ENCODE results near the gene SPPL2C. TPM values are rescaled to one million over a fixed set of nuclear protein-coding genes. Genes with fewer than 3 reads are reported as not detected.

SPPL2C gene
- total and polyA plus RNA-seq, 2 donors, result not detected

DNA sequence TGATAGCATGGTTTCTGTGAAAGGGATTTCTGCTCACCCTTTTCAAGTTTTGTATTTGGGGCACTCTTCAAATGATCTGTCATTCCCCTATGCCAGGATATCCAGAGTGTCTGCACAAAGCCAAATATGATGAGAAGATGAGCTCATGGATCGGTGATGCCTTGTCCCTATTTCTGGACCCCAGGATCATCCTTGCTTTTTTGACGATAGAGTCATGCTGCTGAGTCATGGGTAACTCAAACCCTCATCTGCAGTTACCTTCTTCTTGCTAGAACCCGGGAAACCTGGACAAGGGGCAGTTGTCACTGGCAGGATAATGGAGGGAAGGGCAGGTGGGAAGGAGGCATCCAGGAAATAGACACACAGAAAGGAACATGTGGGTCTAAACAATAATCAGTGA is 31.9 kb downstream of the SPPL2C start:
- 83% methylated on average over 3 of the region's 3 CpGs for WGBS
- Histone ChIP-seq H3K4me3 (ENCODE audit: low read length in 2 of 2) (no peak overlapping the region), H3K27me3 (ENCODE audit: control insufficient read depth in 2 of 2, insufficient read depth in 1 of 2, low read length in 1 of 2) (no peaks in the 10 kb centered on the region), H3K36me3 (ENCODE audit: control insufficient read depth in 2 of 2, insufficient read depth in 2 of 2, low read length in 1 of 2) (no peaks in the 10 kb centered on the region), H3K4me1 (ENCODE audit: control insufficient read depth in 2 of 2, insufficient read depth in 2 of 2, low read length in 2 of 2) (peaks cover 0 to 4% of the 10 kb centered on the region in 2 donors), H3K27ac (ENCODE audit: low read depth in 1 of 2, low read length in 1 of 2) (no peak overlapping the region), H3K9me3 (ENCODE audit: control insufficient read depth in 2 of 2, insufficient read depth in 1 of 2, low read length in 1 of 2) (no peaks in the 10 kb centered on the region)
- DNase-seq (ENCODE audit: low read depth in 6 of 9, low spot score in 9 of 9), result no peak

- Histone ChIP-seq H3K4me3 (ENCODE audit: low read length in 2 of 2) (no peak overlapping the region), H3K27me3 (ENCODE audit: control insufficient read depth in 2 of 2, insufficient read depth in 1 of 2, low read length in 1 of 2) (no peaks in the 10 kb centered on the region), H3K27ac (ENCODE audit: low read depth in 1 of 2, low read length in 1 of 2) (no peak overlapping the region), H3K4me1 (ENCODE audit: control insufficient read depth in 2 of 2, insufficient read depth in 2 of 2, low read length in 2 of 2) (peaks cover 0 to 4% of the 10 kb centered on the region in 2 donors), H3K36me3 (ENCODE audit: control insufficient read depth in 2 of 2, insufficient read depth in 2 of 2, low read length in 1 of 2) (no peaks in the 10 kb centered on the region), H3K9me3 (ENCODE audit: control insufficient read depth in 2 of 2, insufficient read depth in 1 of 2, low read length in 1 of 2) (no peaks in the 10 kb centered on the region)
- WGBS, result 91% methylated on average over 1 of the region's 1 CpG
- DNase-seq (ENCODE audit: low read depth in 6 of 9, low spot score in 9 of 9), result no peak
Measured at GRCh38 chr17:45877467-45877866, 32.8 kb downstream of the SPPL2C start.

- Histone ChIP-seq H3K27ac (ENCODE audit: low read depth in 1 of 2, low read length in 1 of 2) (no peak overlapping the region), H3K4me3 (ENCODE audit: low read length in 2 of 2) (no peak overlapping the region), H3K27me3 (ENCODE audit: control insufficient read depth in 2 of 2, insufficient read depth in 1 of 2, low read length in 1 of 2) (no peaks in the 10 kb centered on the region), H3K9me3 (ENCODE audit: control insufficient read depth in 2 of 2, insufficient read depth in 1 of 2, low read length in 1 of 2) (no peaks in the 10 kb centered on the region), H3K4me1 (ENCODE audit: control insufficient read depth in 2 of 2, insufficient read depth in 2 of 2, low read length in 2 of 2) (no peaks in the 10 kb centered on the region), H3K36me3 (ENCODE audit: control insufficient read depth in 2 of 2, insufficient read depth in 2 of 2, low read length in 1 of 2) (no peaks in the 10 kb centered on the region)
- WGBS, result 95% methylated on average over 2 of the region's 2 CpGs
- no peak for DNase-seq (ENCODE audit: low read depth in 6 of 9, low spot score in 9 of 9)
Measured at GRCh38 chr17:45883063-45883462, 38.4 kb downstream of the SPPL2C start.

GRCh38 chr17:45886852-45887251 is 42.2 kb downstream of the SPPL2C start:
- Histone ChIP-seq H3K27ac (ENCODE audit: low read depth in 1 of 2, low read length in 1 of 2) (no peak overlapping the region), H3K4me3 (ENCODE audit: low read length in 2 of 2) (no peak overlapping the region), H3K4me1 (ENCODE audit: control insufficient read depth in 2 of 2, insufficient read depth in 2 of 2, low read length in 2 of 2) (no peaks in the 10 kb centered on the region), H3K9me3 (ENCODE audit: control insufficient read depth in 2 of 2, insufficient read depth in 1 of 2, low read length in 1 of 2) (no peaks in the 10 kb centered on the region), H3K36me3 (ENCODE audit: control insufficient read depth in 2 of 2, insufficient read depth in 2 of 2, low read length in 1 of 2) (no peaks in the 10 kb centered on the region), H3K27me3 (ENCODE audit: control insufficient read depth in 2 of 2, insufficient read depth in 1 of 2, low read length in 1 of 2) (peaks cover 3 to 13% of the 10 kb centered on the region in 2 donors)
- 95% methylated on average over 2 of the region's 2 CpGs for WGBS
- no peak for DNase-seq (ENCODE audit: low read depth in 6 of 9, low spot score in 9 of 9)

GRCh38 chr17:45888392-45888791 is 43.7 kb downstream of the SPPL2C start:
- H3K27ac ChIP-seq (ENCODE audit: low read depth in 1 of 2, low read length in 1 of 2), result no peak overlapping the region
- 65% methylated on average over 5 of the region's 5 CpGs for WGBS
- H3K4me3 ChIP-seq (ENCODE audit: low read length in 2 of 2), result no peak overlapping the region
- H3K4me1 ChIP-seq (ENCODE audit: control insufficient read depth in 2 of 2, insufficient read depth in 2 of 2, low read length in 2 of 2), result no peaks in the 10 kb centered on the region
- DNase-seq (ENCODE audit: low read depth in 6 of 9, low spot score in 9 of 9), result no peak
- no peaks in the 10 kb centered on the region for H3K36me3 ChIP-seq (ENCODE audit: control insufficient read depth in 2 of 2, insufficient read depth in 2 of 2, low read length in 1 of 2)
- H3K9me3 ChIP-seq (ENCODE audit: control insufficient read depth in 2 of 2, insufficient read depth in 1 of 2, low read length in 1 of 2), result no peaks in the 10 kb centered on the region
- H3K27me3 ChIP-seq (ENCODE audit: control insufficient read depth in 2 of 2, insufficient read depth in 1 of 2, low read length in 1 of 2), result peaks cover 9 to 28% of the 10 kb centered on the region in 2 donors

DNA sequence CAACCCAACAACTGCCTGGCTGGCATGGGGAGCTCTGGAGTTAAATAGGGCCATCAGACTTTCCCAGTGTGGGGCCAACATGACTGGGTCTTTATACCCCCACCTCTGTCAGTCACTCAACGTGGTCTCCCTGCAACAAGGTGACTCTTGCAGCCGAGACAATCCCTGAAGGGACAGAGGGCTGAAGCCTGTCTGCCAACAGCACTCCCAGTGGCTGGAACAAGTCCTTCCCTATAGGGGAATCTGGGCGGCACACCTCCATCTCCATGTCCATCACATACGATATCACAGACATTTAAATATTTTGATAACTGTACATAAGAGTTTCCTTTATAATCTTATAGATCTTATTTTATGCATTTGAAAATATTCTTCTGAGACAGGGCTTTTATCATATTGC is 44.9 kb downstream of the SPPL2C start:
- Histone ChIP-seq H3K36me3 (ENCODE audit: control insufficient read depth in 2 of 2, insufficient read depth in 2 of 2, low read length in 1 of 2) (no peaks in the 10 kb centered on the region), H3K4me1 (ENCODE audit: control insufficient read depth in 2 of 2, insufficient read depth in 2 of 2, low read length in 2 of 2) (peaks cover 2 to 3% of the 10 kb centered on the region in 2 donors), H3K27me3 (ENCODE audit: control insufficient read depth in 2 of 2, insufficient read depth in 1 of 2, low read length in 1 of 2) (peaks cover 21 to 39% of the 10 kb centered on the region in 2 donors), H3K27ac (ENCODE audit: low read depth in 1 of 2, low read length in 1 of 2) (no peak overlapping the region), H3K4me3 (ENCODE audit: low read length in 2 of 2) (no peak overlapping the region), H3K9me3 (ENCODE audit: control insufficient read depth in 2 of 2, insufficient read depth in 1 of 2, low read length in 1 of 2) (no peaks in the 10 kb centered on the region)
- 45% methylated on average over 4 of the region's 4 CpGs for WGBS
- no peak for DNase-seq (ENCODE audit: low read depth in 6 of 9, low spot score in 9 of 9)

GRCh38 chr17:45893725-45894021 is 49.0 kb downstream of the SPPL2C start:
- Histone ChIP-seq H3K27ac (ENCODE audit: low read depth in 1 of 2, low read length in 1 of 2) (no peak overlapping the region), H3K27me3 (ENCODE audit: control insufficient read depth in 2 of 2, insufficient read depth in 1 of 2, low read length in 1 of 2) (peaks cover 61 to 80% of the 10 kb centered on the region in 2 donors)
- 66% methylated on average over 7 of the region's 7 CpGs for WGBS

DNA sequence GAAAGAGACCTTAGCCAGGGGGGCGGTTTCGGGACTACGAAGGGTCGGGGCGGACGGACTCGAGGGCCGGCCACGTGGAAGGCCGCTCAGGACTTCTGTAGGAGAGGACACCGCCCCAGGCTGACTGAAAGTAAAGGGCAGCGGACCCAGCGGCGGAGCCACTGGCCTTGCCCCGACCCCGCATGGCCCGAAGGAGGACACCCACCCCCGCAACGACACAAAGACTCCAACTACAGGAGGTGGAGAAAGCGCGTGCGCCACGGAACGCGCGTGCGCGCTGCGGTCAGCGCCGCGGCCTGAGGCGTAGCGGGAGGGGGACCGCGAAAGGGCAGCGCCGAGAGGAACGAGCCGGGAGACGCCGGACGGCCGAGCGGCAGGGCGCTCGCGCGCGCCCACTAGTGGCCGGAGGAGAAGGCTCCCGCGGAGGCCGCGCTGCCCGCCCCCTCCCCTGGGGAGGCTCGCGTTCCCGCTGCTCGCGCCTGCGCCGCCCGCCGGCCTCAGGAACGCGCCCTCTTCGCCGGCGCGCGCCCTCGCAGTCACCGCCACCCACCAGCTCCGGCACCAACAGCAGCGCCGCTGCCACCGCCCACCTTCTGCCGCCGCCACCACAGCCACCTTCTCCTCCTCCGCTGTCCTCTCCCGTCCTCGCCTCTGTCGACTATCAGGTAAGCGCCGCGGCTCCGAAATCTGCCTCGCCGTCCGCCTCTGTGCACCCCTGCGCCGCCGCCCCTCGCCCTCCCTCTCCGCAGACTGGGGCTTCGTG is 49.5 kb downstream of the SPPL2C start, which contains the start of gene MAPT:
TSS of gene MAPT (plus strand) at position 533 of the 763 bp plus-strand sequence. CDS start 67,784 bp downstream, outside the sequence.
- WGBS, result 3% methylated on average over 97 of the region's 97 CpGs
- DNase-seq (ENCODE audit: low read depth in 6 of 9, low spot score in 9 of 9), result peak in 8 of 9 donors; percentile 29 to 74 (median 48)
- Histone ChIP-seq H3K27me3 (ENCODE audit: control insufficient read depth in 2 of 2, insufficient read depth in 1 of 2, low read length in 1 of 2) (peaks cover 64 to 85% of the 10 kb centered on the region in 2 donors), H3K4me1 (ENCODE audit: control insufficient read depth in 2 of 2, insufficient read depth in 2 of 2, low read length in 2 of 2) (peaks cover 9 to 16% of the 10 kb centered on the region in 2 donors), H3K27ac (ENCODE audit: low read depth in 1 of 2, low read length in 1 of 2) (peak within 1 kb of the TSS in 1 of 2 donors; percentile 18), H3K9me3 (ENCODE audit: control insufficient read depth in 2 of 2, insufficient read depth in 1 of 2, low read length in 1 of 2) (peaks cover 0 to 7% of the 10 kb centered on the region in 2 donors), H3K36me3 (ENCODE audit: control insufficient read depth in 2 of 2, insufficient read depth in 2 of 2, low read length in 1 of 2) (no peaks in the 10 kb centered on the region), H3K4me3 (ENCODE audit: low read length in 2 of 2) (peak within 1 kb of the TSS; percentile 36 to 53)

More at GRCh38 chr17:45893725-45894021, 49.0 kb downstream of the SPPL2C start:
- Histone ChIP-seq H3K9me3 (ENCODE audit: control insufficient read depth in 2 of 2, insufficient read depth in 1 of 2, low read length in 1 of 2) (peaks cover 0 to 7% of the 10 kb centered on the region in 2 donors), H3K4me3 (ENCODE audit: low read length in 2 of 2) (peak overlapping the region; percentile 36 to 53), H3K36me3 (ENCODE audit: control insufficient read depth in 2 of 2, insufficient read depth in 2 of 2, low read length in 1 of 2) (no peaks in the 10 kb centered on the region), H3K4me1 (ENCODE audit: control insufficient read depth in 2 of 2, insufficient read depth in 2 of 2, low read length in 2 of 2) (peaks cover 9 to 16% of the 10 kb centered on the region in 2 donors)
- DNase-seq (ENCODE audit: low read depth in 6 of 9, low spot score in 9 of 9), result no peak

DNA sequence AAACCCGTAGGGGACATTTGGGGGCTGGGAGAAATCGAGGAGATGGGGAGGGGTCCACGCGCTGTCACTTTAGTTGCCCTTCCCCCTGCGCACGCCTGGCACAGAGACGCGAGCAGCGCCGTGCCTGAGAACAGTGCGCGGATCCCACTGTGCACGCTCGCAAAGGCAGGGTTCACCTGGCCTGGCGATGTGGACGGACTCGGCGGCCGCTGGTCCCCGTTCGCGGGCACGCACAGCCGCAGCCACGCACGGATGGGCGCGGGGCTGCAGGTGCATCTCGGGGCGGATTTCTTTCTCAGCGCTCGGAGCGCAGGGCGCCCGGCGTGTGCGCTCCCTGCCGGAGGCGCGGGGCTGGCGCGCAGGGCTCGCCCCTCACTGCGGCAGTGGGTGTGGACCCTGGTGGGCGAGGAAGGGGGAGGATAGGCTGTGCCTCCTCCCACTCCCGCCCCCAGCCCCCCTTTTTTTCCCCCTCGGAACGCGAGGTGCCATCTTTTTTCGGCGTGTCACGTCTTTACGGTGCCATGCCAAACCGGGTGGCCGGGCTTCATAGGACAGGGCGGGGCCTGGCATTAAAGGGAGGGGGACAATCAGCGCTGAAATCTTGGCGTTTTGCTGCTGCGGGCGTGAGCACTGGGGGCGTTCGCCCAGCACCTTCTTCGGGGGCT is 50.8 kb downstream of the SPPL2C start:
- Histone ChIP-seq H3K27me3 (ENCODE audit: control insufficient read depth in 2 of 2, insufficient read depth in 1 of 2, low read length in 1 of 2) (peaks cover 72 to 92% of the 10 kb centered on the region in 2 donors), H3K36me3 (ENCODE audit: control insufficient read depth in 2 of 2, insufficient read depth in 2 of 2, low read length in 1 of 2) (no peaks in the 10 kb centered on the region), H3K4me3 (ENCODE audit: low read length in 2 of 2) (peak overlapping the region; percentile 26 to 53), H3K27ac (ENCODE audit: low read depth in 1 of 2, low read length in 1 of 2) (no peak overlapping the region), H3K9me3 (ENCODE audit: control insufficient read depth in 2 of 2, insufficient read depth in 1 of 2, low read length in 1 of 2) (peaks cover 0 to 7% of the 10 kb centered on the region in 2 donors), H3K4me1 (ENCODE audit: control insufficient read depth in 2 of 2, insufficient read depth in 2 of 2, low read length in 2 of 2) (peaks cover 9 to 16% of the 10 kb centered on the region in 2 donors)
- WGBS, result under 1% methylated on average over 63 of the region's 63 CpGs
- peak in 1 of 9 donors; percentile 26 for DNase-seq (ENCODE audit: low read depth in 6 of 9, low spot score in 9 of 9)
